CD4-positive, alpha-beta T cell (primary cell): ENCODE results near the gene KCNK15. TPM values are rescaled to one million over a fixed set of nuclear protein-coding genes. Genes with fewer than 3 reads are reported as not detected.

Experiments
- ATAC-seq: fragments of 200-7000 bp; cut with Tn5 transposase; one replicate; pipeline ENCODE4 v1.10.0; 2022; ENCODE audit warnings: mild to moderate bottlenecking; ENCODE audit not compliant: poor library complexity
- CTCF ChIA-PET: fragments of 350-600 bp; sonication (Branson Sonifier 250); formaldehyde crosslinking; loops from one replicate; lab custom pipeline; 2021; ENCODE audit warnings: antibody characterized with exemption, inconsistent platforms; lab: Charles Lee
- POLR2A ChIA-PET: fragments of 350-600 bp; sonication (Branson Sonifier 250); formaldehyde crosslinking; loops from one replicate; lab custom pipeline; 2021; ENCODE audit warnings: antibody characterized with exemption, inconsistent platforms; lab: Charles Lee
- DNase-seq, 14 experiments: peaks; one replicate each; pipeline ENCODE4 v3.0.0-alpha.2; 2013 to 2020; ENCODE audit warnings: mixed read lengths in 2 of 14
- H3K27ac ChIP-seq, 2 donors: one replicate each; pipeline versions ENCODE4 v1.5.1 to v1.7.0; 2013; ENCODE audit warnings: low read length in 2 of 2, low read depth in 1 of 2, mild to moderate bottlenecking in 1 of 2
- H3K27me3 ChIP-seq, 2 experiments: 1 replicate in 1 of 2; 2 replicates in 1 of 2; pipeline versions ENCODE4 v1.6.1 to v1.7.0; 2013; ENCODE audit warnings: low read length in 2 of 2, control low read depth in 1 of 2, mild to moderate bottlenecking in 1 of 2, moderate library complexity in 1 of 2; ENCODE audit not compliant: insufficient read depth in 2 of 2, control insufficient read depth in 1 of 2
- H3K36me3 ChIP-seq: one replicate; pipeline ENCODE4 v1.6.1; 2013; ENCODE audit warnings: low read length, control low read depth; ENCODE audit not compliant: insufficient read depth
- H3K4me1 ChIP-seq: one replicate; pipeline ENCODE4 v1.6.1; 2013; ENCODE audit warnings: low read length, control low read depth; ENCODE audit not compliant: insufficient read depth
- H3K4me3 ChIP-seq: one replicate; pipeline ENCODE4 v1.5.1; 2013; ENCODE audit warnings: mild to moderate bottlenecking, low read length, moderate library complexity
- H3K9me3 ChIP-seq, 2 experiments: 1 replicate in 1 of 2; 2 replicates in 1 of 2; pipeline versions ENCODE4 v1.6.1 to v1.7.0; 2013; ENCODE audit warnings: low read length in 2 of 2, mild to moderate bottlenecking in 2 of 2, control low read depth in 1 of 2, moderate library complexity in 1 of 2; ENCODE audit not compliant: control insufficient read depth in 1 of 2, insufficient read depth in 1 of 2
- H3K27ac Mint-ChIP-seq: one replicate; pipeline ENCODE4 v1.8.0; 2020; ENCODE audit warnings: mixed read lengths
- H3K27me3 Mint-ChIP-seq: one replicate; pipeline ENCODE4 v1.8.0; 2021; ENCODE audit warnings: mixed read lengths
- H3K36me3 Mint-ChIP-seq: one replicate; pipeline ENCODE4 v1.8.0; 2021; ENCODE audit warnings: low read depth, mixed read lengths
- H3K4me1 Mint-ChIP-seq: one replicate; pipeline ENCODE4 v1.8.0; 2021; ENCODE audit warnings: low read depth, mixed read lengths
- H3K4me3 Mint-ChIP-seq: one replicate; pipeline ENCODE4 v1.8.0; 2020; ENCODE audit warnings: mild to moderate bottlenecking, mixed read lengths
- H3K9me3 Mint-ChIP-seq: one replicate; pipeline ENCODE4 v1.8.0; 2020; ENCODE audit warnings: mixed read lengths
- intact Hi-C, 2 experiments: fragments of 100-400 bp; cut with DNase I in 1 of 2; cut with micrococcal nuclease in 1 of 2; formaldehyde crosslinking; loops; one replicate each; pipeline versions ENCODE4 v1.15.1 to v1.9.0; 2023 to 2025; cut with DNase I, micrococcal nuclease
- total RNA-seq, 174 experiments: library from RNA in 2 of 174; stranded (reverse) in 2 of 174; gene quantifications; one replicate each; pipeline ENCODE4 v1.2.3 and lab custom pipeline; 2021 to 2026
- TF ChIP-seq, protein P1 (sequence below): fragments of 200-600 bp; IDR thresholded peaks from one replicate; pipeline ENCODE4 v1.8.0; 2022; ENCODE audit warnings: antibody characterized with exemption, mild to moderate bottlenecking

Gene KCNK15
- total RNA-seq, 2 experiments from 2014 or later: not detected

DNA sequence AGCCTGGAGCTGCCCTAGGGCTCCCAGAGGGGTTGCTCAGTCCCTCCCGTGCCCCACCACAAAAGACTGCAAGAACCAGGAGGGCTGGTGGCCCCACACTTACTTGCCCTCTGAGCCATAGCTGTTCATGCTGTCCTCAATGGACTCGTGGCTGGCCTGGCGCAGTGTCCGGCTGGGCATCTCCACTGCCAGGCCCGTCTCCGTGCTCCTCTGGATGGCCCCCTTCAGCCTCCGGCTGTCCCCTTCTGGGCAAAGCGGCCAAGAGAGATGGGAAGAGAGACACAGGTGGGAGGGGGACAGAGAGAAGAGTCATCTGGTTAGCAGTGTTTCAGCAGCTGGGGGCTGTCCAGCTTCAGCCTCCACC, 25.5 kb downstream of the KCNK15 start:
- DNase-seq (no peak), ATAC-seq (no peak)
- Mint-ChIP-seq H3K36me3 (no peaks in the 10 kb centered on the region), H3K27ac (no peak overlapping the region), H3K9me3 (no peaks in the 10 kb centered on the region), H3K27me3 (peaks cover 17% of the 10 kb centered on the region), H3K4me1 (no peaks in the 10 kb centered on the region), H3K4me3 (no peak overlapping the region)
- TF ChIP-seq, protein P1, sequence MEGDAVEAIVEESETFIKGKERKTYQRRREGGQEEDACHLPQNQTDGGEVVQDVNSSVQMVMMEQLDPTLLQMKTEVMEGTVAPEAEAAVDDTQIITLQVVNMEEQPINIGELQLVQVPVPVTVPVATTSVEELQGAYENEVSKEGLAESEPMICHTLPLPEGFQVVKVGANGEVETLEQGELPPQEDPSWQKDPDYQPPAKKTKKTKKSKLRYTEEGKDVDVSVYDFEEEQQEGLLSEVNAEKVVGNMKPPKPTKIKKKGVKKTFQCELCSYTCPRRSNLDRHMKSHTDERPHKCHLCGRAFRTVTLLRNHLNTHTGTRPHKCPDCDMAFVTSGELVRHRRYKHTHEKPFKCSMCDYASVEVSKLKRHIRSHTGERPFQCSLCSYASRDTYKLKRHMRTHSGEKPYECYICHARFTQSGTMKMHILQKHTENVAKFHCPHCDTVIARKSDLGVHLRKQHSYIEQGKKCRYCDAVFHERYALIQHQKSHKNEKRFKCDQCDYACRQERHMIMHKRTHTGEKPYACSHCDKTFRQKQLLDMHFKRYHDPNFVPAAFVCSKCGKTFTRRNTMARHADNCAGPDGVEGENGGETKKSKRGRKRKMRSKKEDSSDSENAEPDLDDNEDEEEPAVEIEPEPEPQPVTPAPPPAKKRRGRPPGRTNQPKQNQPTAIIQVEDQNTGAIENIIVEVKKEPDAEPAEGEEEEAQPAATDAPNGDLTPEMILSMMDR: no peak
- no peaks in the 10 kb centered on the region for H3K9me3 ChIP-seq
- H3K27me3 ChIP-seq: peaks cover 0 to 2% of the 10 kb centered on the region in 2 experiments
- intact Hi-C loops: no loop called here
- no peaks in the 10 kb centered on the region for H3K4me1 ChIP-seq
- no peak overlapping the region for H3K27ac ChIP-seq
- POLR2A ChIA-PET: no interaction called here
- no peak overlapping the region for H3K4me3 ChIP-seq
- CTCF ChIA-PET: no interaction called here
- no peaks in the 10 kb centered on the region for H3K36me3 ChIP-seq

DNA sequence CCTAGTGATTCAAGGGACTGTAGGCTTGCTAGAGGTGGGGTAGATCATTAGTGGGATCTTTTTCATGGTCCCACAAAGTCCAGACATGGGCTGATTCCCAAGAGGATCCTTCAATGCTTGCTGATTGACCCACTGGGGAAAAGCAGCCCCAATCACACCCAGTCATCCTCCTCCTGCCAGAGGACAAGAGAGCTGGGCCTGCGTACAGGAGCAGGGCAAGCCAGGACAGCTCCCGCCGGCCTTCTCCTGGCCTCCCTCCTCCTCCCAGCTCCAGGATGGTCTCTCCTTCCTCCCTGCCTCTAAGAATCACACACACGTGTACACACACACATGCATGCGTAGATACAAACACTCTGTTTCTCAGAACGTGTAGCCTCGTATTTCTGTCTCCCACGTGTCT, 27.0 kb downstream of the KCNK15 start:
- Histone ChIP-seq H3K4me1 (no peaks in the 10 kb centered on the region), H3K27me3 (peaks cover 0 to 2% of the 10 kb centered on the region in 2 experiments), H3K4me3 (no peak overlapping the region), H3K27ac (no peak overlapping the region), H3K36me3 (no peaks in the 10 kb centered on the region), H3K9me3 (no peaks in the 10 kb centered on the region)
- TF ChIP-seq, protein P1: no peak
- intact Hi-C loops: no loop called here
- Mint-ChIP-seq H3K4me3 (no peak overlapping the region), H3K36me3 (no peaks in the 10 kb centered on the region), H3K4me1 (no peaks in the 10 kb centered on the region), H3K27ac (no peak overlapping the region), H3K9me3 (no peaks in the 10 kb centered on the region), H3K27me3 (peaks cover 17% of the 10 kb centered on the region)
- ATAC-seq: no peak
- no peak for DNase-seq
- ChIA-PET POLR2A (no interaction called here), CTCF (no interaction called here)

- H3K27me3 ChIP-seq: peaks cover 0 to 2% of the 10 kb centered on the region in 2 experiments
- CTCF ChIA-PET: no interaction called here
- no peaks in the 10 kb centered on the region for H3K4me1 Mint-ChIP-seq
- ATAC-seq (no peak), DNase-seq (no peak)
- peaks cover 17% of the 10 kb centered on the region for H3K27me3 Mint-ChIP-seq
- no peak overlapping the region for H3K27ac Mint-ChIP-seq
- no peak overlapping the region for H3K4me3 Mint-ChIP-seq
- H3K9me3 ChIP-seq: no peaks in the 10 kb centered on the region
- intact Hi-C loops: no loop called here
- no peaks in the 10 kb centered on the region for H3K36me3 Mint-ChIP-seq
- TF ChIP-seq, protein P1: no peak
- no peaks in the 10 kb centered on the region for H3K9me3 Mint-ChIP-seq
- no peaks in the 10 kb centered on the region for H3K4me1 ChIP-seq
- POLR2A ChIA-PET: no interaction called here
- H3K4me3 ChIP-seq: no peak overlapping the region
- H3K27ac ChIP-seq: no peak overlapping the region
- no peaks in the 10 kb centered on the region for H3K36me3 ChIP-seq
Observed at GRCh38 chr20:44773070-44773829, 27.6 kb downstream of the KCNK15 start.
